HEK293 (cell line): ENCODE measurements around the gene CBX1.
A peak's percentile ranks its signal among the peaks of the same experiment; 100 is the strongest.

Experiments used
- CTCF ChIA-PET: fragments of 350-600 bp; formaldehyde crosslinking; extraction: SDS; loops from one replicate; lab custom pipeline; 2021; ENCODE audit warnings: antibody characterized with exemption; lab: Yijun Ruan, JAX
- POLR2A ChIA-PET: fragments of 300-600 bp; formaldehyde crosslinking; extraction: SDS; loops from one replicate; lab custom pipeline; 2020; ENCODE audit warnings: antibody characterized with exemption, inconsistent platforms; lab: Yijun Ruan, JAX
- H3K27ac ChIP-seq: fragments of 200-500 bp; sonication (Bioruptor generic); 2 replicates; pipeline ENCODE4 v1.5.1; 2014; ENCODE audit warnings: low read depth, low read length, control low read depth, inconsistent platforms; ENCODE audit errors: extremely low read depth
- H3K36me3 ChIP-seq, 2 experiments: fragments of 200-500 bp in 1 of 2; sonication (Bioruptor generic) in 1 of 2; 1 replicate in 1 of 2; 2 replicates in 1 of 2; pipeline ENCODE4 v1.5.1; 2014 to 2017; ENCODE audit warnings: inconsistent platforms in 2 of 2, low read length in 2 of 2; ENCODE audit not compliant: control insufficient read depth in 2 of 2, insufficient read depth in 1 of 2
- H3K4me1 ChIP-seq: fragments of 200-500 bp; sonication (Bioruptor generic); 2 replicates; pipeline ENCODE4 v1.5.1; 2014; ENCODE audit warnings: mild to moderate bottlenecking, low read length, inconsistent platforms; ENCODE audit not compliant: control insufficient read depth, insufficient read depth
- H3K4me3 ChIP-seq: 2 replicates; pipeline ENCODE4 v1.5.1; 2011; ENCODE audit warnings: low read depth, mild to moderate bottlenecking, control low read depth, low read length, moderate library complexity
- H3K9me3 ChIP-seq: fragments of 200-500 bp; sonication (Bioruptor generic); 2 replicates; pipeline ENCODE4 v1.5.1; 2014; ENCODE audit warnings: low read depth, low read length, inconsistent platforms; ENCODE audit not compliant: control insufficient read depth, insufficient read depth
- BCL11A ChIP-seq: fragments of 450-650 bp; formaldehyde crosslinking; IDR thresholded peaks from 2 replicates; pipeline ENCODE4 v1.5.1; 2016; ENCODE audit warnings: low read depth, missing biosample characterization, missing genetic modification characterization
- PRDM1 ChIP-seq: fragments of 450-650 bp; formaldehyde crosslinking; IDR thresholded peaks from 2 replicates; pipeline ENCODE4; 2016; ENCODE audit warnings: missing biosample characterization, missing genetic modification characterization
- PRDM4 ChIP-seq: fragments of 450-650 bp; formaldehyde crosslinking; IDR thresholded peaks from 2 replicates; pipeline ENCODE4 v1.5.1; 2017; ENCODE audit warnings: missing biosample characterization, missing genetic modification characterization
- REPIN1 ChIP-seq: fragments of 450-650 bp; formaldehyde crosslinking; IDR thresholded peaks from 2 replicates; pipeline ENCODE4 v1.5.1; 2017; ENCODE audit warnings: missing biosample characterization, missing genetic modification characterization, low read depth
- SP2 ChIP-seq: fragments of 450-650 bp; formaldehyde crosslinking; IDR thresholded peaks from 2 replicates; pipeline ENCODE4 v1.5.1; 2016; ENCODE audit warnings: missing biosample characterization, missing genetic modification characterization
- ZNF121 ChIP-seq: fragments of 450-650 bp; formaldehyde crosslinking; IDR thresholded peaks from 2 replicates; pipeline ENCODE4 v1.5.1; 2016; ENCODE audit warnings: missing biosample characterization, missing genetic modification characterization
- ZNF148 ChIP-seq: fragments of 450-650 bp; formaldehyde crosslinking; IDR thresholded peaks from 2 replicates; pipeline ENCODE4 v1.5.0; 2017; ENCODE audit warnings: missing biosample characterization, missing genetic modification characterization, borderline replicate concordance
- ZNF155 ChIP-seq: fragments of 450-650 bp; formaldehyde crosslinking; IDR thresholded peaks from 2 replicates; pipeline ENCODE4 v1.5.1; 2016; ENCODE audit warnings: missing biosample characterization, missing genetic modification characterization
- ZNF248 ChIP-seq: fragments of 450-650 bp; formaldehyde crosslinking; IDR thresholded peaks from 2 replicates; pipeline ENCODE4 v1.5.1; 2017; ENCODE audit warnings: missing biosample characterization, missing genetic modification characterization
- ZNF274 ChIP-seq, 2 experiments: fragments of 200-500 bp in 1 of 2; fragments of 450-650 bp in 1 of 2; sonication (Bioruptor generic) in 1 of 2; formaldehyde crosslinking in 1 of 2; IDR thresholded peaks; 2 replicates each; pipeline versions ENCODE4 v1.5.1 to v1.6.1; 2014 to 2016; ENCODE audit warnings: borderline replicate concordance in 1 of 2, inconsistent platforms in 1 of 2, low read length in 1 of 2, missing biosample characterization in 1 of 2, missing genetic modification characterization in 1 of 2
- ZNF529 ChIP-seq: fragments of 450-650 bp; formaldehyde crosslinking; IDR thresholded peaks from 2 replicates; pipeline ENCODE4 v1.5.1; 2017; ENCODE audit warnings: missing genetic modification characterization, missing biosample characterization; ENCODE audit not compliant: insufficient replicate concordance
- ZNF664 ChIP-seq: fragments of 450-650 bp; formaldehyde crosslinking; IDR thresholded peaks from 2 replicates; pipeline ENCODE4 v1.5.1; 2016; ENCODE audit warnings: missing biosample characterization, missing genetic modification characterization
- ZSCAN16 ChIP-seq: fragments of 450-650 bp; formaldehyde crosslinking; IDR thresholded peaks from 2 replicates; pipeline ENCODE4 v1.5.1; 2016; ENCODE audit warnings: missing biosample characterization, missing genetic modification characterization
- TF ChIP-seq, protein P1 (sequence below): fragments of 450-650 bp; formaldehyde crosslinking; IDR thresholded peaks from 2 replicates; pipeline ENCODE4 v1.5.1; 2017; ENCODE audit warnings: missing biosample characterization, missing genetic modification characterization

The CBX1 gene

GRCh38 chr17:48093341-48094045 lies 7.8 kb downstream of the CBX1 start:
- CTCF ChIA-PET: interaction anchor here (1.4 to 1.5 kb wide), 2 partner anchors 14 to 19 kb away, joined by 4 to 8 read pairs; no protein-coding TSS in a partner anchor

DNA sequence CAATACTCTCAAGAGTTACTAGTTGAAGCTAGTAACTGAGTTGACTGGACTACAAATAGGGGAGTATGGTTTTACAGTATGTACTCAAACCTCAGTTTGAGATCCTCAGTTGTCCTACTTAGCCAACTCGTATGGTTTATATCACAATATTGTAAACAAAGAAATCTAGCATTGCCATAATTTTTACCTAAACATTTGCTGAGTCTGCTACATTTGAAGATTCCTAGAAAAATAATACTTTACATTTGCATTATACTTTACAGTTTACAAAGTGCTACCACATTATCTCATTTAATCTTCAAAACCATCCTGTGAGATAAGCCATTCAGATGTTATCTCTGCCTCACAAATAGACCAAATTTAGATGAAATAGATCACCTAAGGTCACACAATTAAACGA lies 16.3 kb downstream of the CBX1 start:
- POLR2A ChIA-PET: interaction anchor here (1.2 to 1.9 kb wide), 2 partner anchors 13 to 36 kb away, joined by 3 to 5 read pairs; partner anchors contain the start of gene NFE2L1
- H3K27ac ChIP-seq: no peak overlapping the region
- no peaks in the 10 kb centered on the region; a peak in 1 of 3 replicates for H3K36me3 ChIP-seq
- CTCF ChIA-PET: interaction anchor here (1.0 to 3.4 kb wide), 5 partner anchors 11 to 58 kb away, joined by 3 to 16 read pairs (median 9); no protein-coding TSS in a partner anchor
- no peak overlapping the region for H3K4me3 ChIP-seq
- no peaks in the 10 kb centered on the region for H3K9me3 ChIP-seq
- TF ChIP-seq ZNF529 (tag by site-specific recombination) (no peak), REPIN1 (tag by site-specific recombination) (no peak), SP2 (tag by site-specific recombination) (no peak), ZNF248 (tag by site-specific recombination) (no peak), ZNF664 (tag by site-specific recombination) (peak; percentile 80; the same call in 1 of the 2 replicates), PRDM4 (tag by site-specific recombination) (no peak)
- TF ChIP-seq, protein P1, sequence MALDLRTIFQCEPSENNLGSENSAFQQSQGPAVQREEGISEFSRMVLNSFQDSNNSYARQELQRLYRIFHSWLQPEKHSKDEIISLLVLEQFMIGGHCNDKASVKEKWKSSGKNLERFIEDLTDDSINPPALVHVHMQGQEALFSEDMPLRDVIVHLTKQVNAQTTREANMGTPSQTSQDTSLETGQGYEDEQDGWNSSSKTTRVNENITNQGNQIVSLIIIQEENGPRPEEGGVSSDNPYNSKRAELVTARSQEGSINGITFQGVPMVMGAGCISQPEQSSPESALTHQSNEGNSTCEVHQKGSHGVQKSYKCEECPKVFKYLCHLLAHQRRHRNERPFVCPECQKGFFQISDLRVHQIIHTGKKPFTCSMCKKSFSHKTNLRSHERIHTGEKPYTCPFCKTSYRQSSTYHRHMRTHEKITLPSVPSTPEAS: no peak
- H3K4me1 ChIP-seq: peaks cover 18% of the 10 kb centered on the region

More at GRCh38 chr17:48093341-48094045, 7.8 kb downstream of the CBX1 start:
- POLR2A ChIA-PET: interaction anchor here (0.7 kb wide), 2 partner anchors 7 to 362 kb away, joined by 4 to 5 read pairs; no protein-coding TSS in a partner anchor
- Histone ChIP-seq H3K9me3 (no peaks in the 10 kb centered on the region), H3K4me3 (no peak overlapping the region), H3K27ac (no peak overlapping the region), H3K36me3 (peaks cover 22 to 32% of the 10 kb centered on the region in 2 experiments), H3K4me1 (peaks cover 8% of the 10 kb centered on the region)
- TF ChIP-seq ZSCAN16 (tag by site-specific recombination): no peak
- TF ChIP-seq ZNF148 (tag by site-specific recombination): no peak
- TF ChIP-seq ZNF274 (IDR thresholded peaks at IDR 0.05; ENCODE audit: low read length): no peak
- no peak for TF ChIP-seq ZNF274 (tag by site-specific recombination; IDR thresholded peaks at IDR 0.05; ENCODE audit: borderline replicate concordance)
- TF ChIP-seq PRDM1 (tag by site-specific recombination): peak; percentile 54
- no peak for TF ChIP-seq ZNF155 (tag by site-specific recombination)

DNA sequence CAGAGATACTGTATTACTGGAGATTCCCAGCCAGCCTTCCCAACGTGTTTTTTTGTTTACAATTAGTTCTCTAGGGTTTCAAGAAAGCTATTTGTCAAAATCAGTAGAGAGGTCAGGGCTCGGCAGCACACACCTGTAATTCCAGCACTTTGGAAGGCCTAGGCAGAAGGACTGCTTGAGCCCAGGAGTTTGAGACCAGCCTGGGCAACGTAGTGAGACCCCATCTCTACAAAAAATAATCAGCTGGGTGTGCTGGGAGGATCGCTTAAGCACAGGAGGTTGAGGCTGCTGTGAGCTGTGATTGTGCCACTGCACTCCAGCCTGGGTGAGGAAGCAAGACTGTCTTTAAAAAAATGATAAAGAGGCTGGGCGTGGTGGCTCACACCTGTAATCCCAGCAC lies 19.4 kb downstream of the CBX1 start:
- no peak overlapping the region for H3K27ac ChIP-seq
- peaks cover 2 to 6% of the 10 kb centered on the region in 2 experiments for H3K36me3 ChIP-seq
- TF ChIP-seq ZNF121 (peak; percentile 95), BCL11A (tag by site-specific recombination) (no peak)
- ChIA-PET CTCF (interaction anchor here (0.6 to 10.4 kb wide), 9 partner anchors 15 to 448 kb away, joined by 3 to 197 read pairs (median 18); no protein-coding TSS in a partner anchor), POLR2A (interaction anchor here (0.8 to 0.9 kb wide), 2 partner anchors 18 to 34 kb away, joined by 3 read pairs; partner anchors contain the start of gene NFE2L1)
- peaks cover 18% of the 10 kb centered on the region for H3K4me1 ChIP-seq
- no peaks in the 10 kb centered on the region for H3K9me3 ChIP-seq
- H3K4me3 ChIP-seq: no peak overlapping the region
